Skin epidermis (tissue), 12 donors: Measurements from ENCODE around the gene HDAC2.
"Not testable (repeated sequence)": the region's sequence is repeated elsewhere in the genome, so short reads cannot be mapped to it uniquely, and the experiment has no call there.

Experiments used
- H3K27ac ChIP-seq, 21 experiments: fragments of 200-600 bp; sonication (generic) in 11 of 21; one replicate each; pipeline ENCODE4 v1.5.0; 2020; ENCODE audit warnings: mild to moderate bottlenecking in 3 of 21, inconsistent platforms in 2 of 21, moderate library complexity in 2 of 21
- H3K4me3 ChIP-seq, 7 experiments: fragments of 200-600 bp; sonication (generic) in 2 of 7; one replicate each; pipeline ENCODE4 v1.5.0; 2020; ENCODE audit warnings: inconsistent platforms in 2 of 7, mild to moderate bottlenecking in 2 of 7, moderate library complexity in 1 of 7

HDAC2 gene

GRCh38 chr6:113970805-113971676 lies at the start of gene HDAC2:
Gene HDAC2 (minus strand): TSS chr6:113971148. CDS start chr6:113970908, 240 bp downstream.
- H3K27ac ChIP-seq, result peak within 1 kb of the TSS; percentile 85 to 98 (median 94)
- H3K4me3 ChIP-seq, result peak within 1 kb of the TSS; percentile 66 to 94 (median 89)

- no peak overlapping the region for H3K27ac ChIP-seq
These were observed 49.2 kb upstream of the HDAC2 start for GRCh38 chr6:114020196-114020595.

GRCh38 chr6:114017146-114017545 lies 46.2 kb upstream of the HDAC2 start:
- H3K4me3 ChIP-seq, H3K27ac ChIP-seq: not testable (repeated sequence)

More at GRCh38 chr6:114020196-114020595, 49.2 kb upstream of the HDAC2 start:
- H3K4me3 ChIP-seq, result no peak overlapping the region

- not testable (repeated sequence) for H3K4me3 ChIP-seq
- peak overlapping the region in 1 of 21 experiments; percentile 24 for H3K27ac ChIP-seq
These were observed 43.2 kb upstream of the HDAC2 start for GRCh38 chr6:114014106-114014505.

- not testable (repeated sequence) for H3K4me3 ChIP-seq, H3K27ac ChIP-seq
These were observed 40.5 kb upstream of the HDAC2 start for GRCh38 chr6:114011486-114011885.

- no peak overlapping the region for H3K27ac ChIP-seq
These were observed 39.6 kb upstream of the HDAC2 start for GRCh38 chr6:114010540-114010939.

GRCh38 chr6:114009192-114009591 lies 38.2 kb upstream of the HDAC2 start:
- H3K4me3 ChIP-seq, result no peak overlapping the region
- no peak overlapping the region for H3K27ac ChIP-seq

More at GRCh38 chr6:114010540-114010939, 39.6 kb upstream of the HDAC2 start:
- no peak overlapping the region for H3K4me3 ChIP-seq

GRCh38 chr6:114008331-114008730 lies 37.4 kb upstream of the HDAC2 start:
- no peak overlapping the region for H3K27ac ChIP-seq
- H3K4me3 ChIP-seq, result no peak overlapping the region

GRCh38 chr6:114007516-114007915 lies 36.6 kb upstream of the HDAC2 start:
- no peak overlapping the region for H3K27ac ChIP-seq
- H3K4me3 ChIP-seq, result no peak overlapping the region

- H3K4me3 ChIP-seq, result no peak overlapping the region
- no peak overlapping the region for H3K27ac ChIP-seq
These were observed 30.4 kb upstream of the HDAC2 start for GRCh38 chr6:114001354-114001753.

- no peak overlapping the region for H3K27ac ChIP-seq
- H3K4me3 ChIP-seq, result no peak overlapping the region
These were observed 29.1 kb upstream of the HDAC2 start for GRCh38 chr6:114000069-114000468.

GRCh38 chr6:113999284-113999683 lies 28.3 kb upstream of the HDAC2 start:
- Histone ChIP-seq H3K27ac (no peak overlapping the region), H3K4me3 (no peak overlapping the region)

GRCh38 chr6:113998811-113999210 lies 27.9 kb upstream of the HDAC2 start:
- Histone ChIP-seq H3K4me3 (no peak overlapping the region), H3K27ac (no peak overlapping the region)

- Histone ChIP-seq H3K27ac (no peak overlapping the region), H3K4me3 (no peak overlapping the region)
These were observed 26.2 kb upstream of the HDAC2 start for GRCh38 chr6:113997116-113997515.

GRCh38 chr6:113995634-113996033 lies 24.7 kb upstream of the HDAC2 start:
- Histone ChIP-seq H3K4me3 (no peak overlapping the region), H3K27ac (no peak overlapping the region)

- Histone ChIP-seq H3K4me3 (no peak overlapping the region), H3K27ac (no peak overlapping the region)
These were observed 24.0 kb upstream of the HDAC2 start for GRCh38 chr6:113994934-113995342.

- H3K27ac ChIP-seq, result no peak overlapping the region
- H3K4me3 ChIP-seq, result no peak overlapping the region
These were observed 18.7 kb upstream of the HDAC2 start for GRCh38 chr6:113989675-113990074.

- H3K27ac ChIP-seq, H3K4me3 ChIP-seq: not testable (repeated sequence)
These were observed 11.7 kb upstream of the HDAC2 start for GRCh38 chr6:113982675-113983074.

- no peak overlapping the region for H3K27ac ChIP-seq
- no peak overlapping the region for H3K4me3 ChIP-seq
These were observed 11.2 kb upstream of the HDAC2 start for GRCh38 chr6:113982055-113982550.

GRCh38 chr6:113980937-113981554 lies 10.1 kb upstream of the HDAC2 start:
- H3K27ac ChIP-seq, result no peak overlapping the region
- H3K4me3 ChIP-seq, result no peak overlapping the region

- no peak overlapping the region for H3K27ac ChIP-seq
- H3K4me3 ChIP-seq, result no peak overlapping the region
These were observed 9.0 kb upstream of the HDAC2 start for GRCh38 chr6:113979937-113980336.
